Measurements from ENCODE around the gene UBE2L3. TPM values are rescaled to one million over a fixed set of nuclear protein-coding genes. Genes with fewer than 3 reads are reported as not detected.

UBE2L3 gene
- total and polyA plus RNA-seq, 2 of the 8 experiments (the other 6 are each of a cell fraction or from before 2014, with no cell fraction given): 63.5 to 90.0 TPM

DNA sequence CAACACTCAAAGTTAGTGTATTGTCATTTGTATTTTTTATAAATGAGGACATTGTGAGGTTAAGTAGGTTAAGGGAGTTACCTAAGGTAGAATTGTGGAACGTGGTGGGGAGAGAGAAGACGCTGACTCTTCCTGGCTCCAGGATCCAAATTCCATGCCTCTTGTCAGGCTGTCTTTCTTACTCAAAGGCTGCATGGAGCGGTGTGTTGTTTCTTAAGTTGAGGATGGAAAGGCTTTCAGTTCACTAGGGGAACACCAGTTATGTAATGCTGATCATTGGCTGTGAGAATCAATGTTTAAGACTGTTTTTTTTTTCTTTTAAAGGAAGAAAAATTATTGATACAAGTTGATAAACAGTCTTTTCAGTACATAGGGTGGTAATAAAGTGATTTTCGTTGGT, 2.9 kb downstream of the UBE2L3 start:
- WGBS, 2 experiments (ENCODE audit: extremely low coverage in 1 of 2, insufficient coverage in 1 of 2, insufficient read length in 1 of 2, insufficient replicate concordance in 2 of 2, low coverage in 1 of 2, low lambda C conversion rate in 2 of 2, missing lambda C conversion rate in 1 of 2): 76% methylated on average over 4 of the region's 4 CpGs; no CpG with 5 or more reads in 1 of the 2 experiments
- TF ChIP-seq CHD1 (IDR thresholded peaks at IDR 0.05; ENCODE audit: low read depth, low read length) (no peak), TEAD4 (IDR thresholded peaks at IDR 0.05; ENCODE audit: low read depth, low read length) (no peak), NANOG (IDR thresholded peaks at IDR 0.05; ENCODE audit: insufficient read depth, low read depth, low read length, poor library complexity, severe bottlenecking) (no peak), SIRT6 (IDR thresholded peaks at IDR 0.05; ENCODE audit: low read length) (no peak), JUND (IDR thresholded peaks at IDR 0.05; ENCODE audit: low read length) (no peak), TCF12 (IDR thresholded peaks at IDR 0.05; ENCODE audit: low read depth, low read length) (no peak), CEBPB (IDR thresholded peaks at IDR 0.05; ENCODE audit: low read depth, low read length) (no peak), ASH2L (IDR thresholded peaks at IDR 0.05; ENCODE audit: low read length) (no peak), PHF8 (conservative IDR thresholded peaks at IDR 0.05; ENCODE audit: low read depth, low read length) (no peak), CREB1 (IDR thresholded peaks at IDR 0.05) (no peak), POU5F1 (IDR thresholded peaks at IDR 0.05; ENCODE audit: low read depth, low read length) (no peak), SRF (IDR thresholded peaks at IDR 0.05; ENCODE audit: low read depth, low read length) (no peak), RNF2 (IDR thresholded peaks at IDR 0.05; ENCODE audit: borderline replicate concordance, low read depth, low read length, missing control alignments, poor library complexity, severe bottlenecking) (no peak), HDAC2 (IDR thresholded peaks at IDR 0.05; ENCODE audit: borderline replicate concordance in 1 of 2, low read depth in 2 of 2, low read length in 2 of 2) (no peak), FOSL1 (IDR thresholded peaks at IDR 0.05; ENCODE audit: insufficient read depth, low read depth, low read length) (no peak)

More for the DNA sequence above, 2.9 kb downstream of the UBE2L3 start:
- Histone ChIP-seq H3K4ac (replicated peaks; ENCODE audit: insufficient read length, low read depth, low read length) (no peak overlapping the region), H3K4me2 (ENCODE audit: insufficient read depth in 1 of 2, low read depth in 2 of 2, low read length in 2 of 2) (peak overlapping the region; percentile 3 to 77; a peak in 2 of 4 replicates), H2BK12ac (ENCODE audit: low read depth, low read length) (no peak overlapping the region), H3K4me3 (ENCODE audit: extremely low read depth in 1 of 4, insufficient read depth in 2 of 4, low read depth in 3 of 4, low read length in 4 of 4) (peak overlapping the region in 1 of 4 experiments; percentile 77; a peak in 1 of 8 replicates), H3K36me3 (ENCODE audit: control insufficient read depth in 2 of 4, insufficient read depth in 4 of 4, low read length in 3 of 4) (no peaks in the 10 kb centered on the region; a peak in 1 of 8 replicates), H3K23me2 (ENCODE audit: low read depth, low read length) (peaks cover 2% of the 10 kb centered on the region), H3K18ac (ENCODE audit: extremely low read depth, low read length) (no peak overlapping the region), H3K79me2 (ENCODE audit: control insufficient read depth in 1 of 2, insufficient read depth in 2 of 2, low read length in 2 of 2) (peaks cover 63 to 78% of the 10 kb centered on the region in 2 experiments), H2AK5ac (ENCODE audit: low read depth, low read length) (no peak overlapping the region), H2BK120ac (replicated peaks; ENCODE audit: low read depth, low read length) (no peak overlapping the region), H4K8ac (ENCODE audit: extremely low read depth, insufficient read depth, low read length) (no peak overlapping the region), H2AFZ (ENCODE audit: low read length) (no peak overlapping the region), H3K79me1 (ENCODE audit: low read depth, low read length) (peaks cover 20% of the 10 kb centered on the region), H3K27ac (ENCODE audit: low read depth, low read length) (no peak overlapping the region), H2BK5ac (ENCODE audit: low read depth, low read length) (no peak overlapping the region), H3K4me1 (replicated peaks in 1 of 4; ENCODE audit: control insufficient read depth in 3 of 4, insufficient read depth in 4 of 4, low read length in 3 of 4) (peaks cover 0 to 8% (median 6%) of the 10 kb centered on the region in 4 experiments; a peak in 4 of 7 replicates), H3K56ac (replicated peaks; ENCODE audit: insufficient read length, low read depth, low read length) (no peak overlapping the region), H3K27me3 (replicated peaks in 1 of 4; ENCODE audit: control insufficient read depth in 3 of 4, extremely low read depth in 1 of 4, insufficient read depth in 3 of 4, low read length in 3 of 4) (no peaks in the 10 kb centered on the region; a peak in 1 of 7 replicates), H4K20me1 (replicated peaks in 1 of 2; ENCODE audit: control insufficient read depth in 1 of 2, insufficient read depth in 2 of 2, low read length in 2 of 2) (peaks cover 36 to 43% of the 10 kb centered on the region in 2 experiments), H3K9ac (replicated peaks in 1 of 4; ENCODE audit: extremely low read depth in 1 of 4, low read depth in 3 of 4, low read length in 3 of 4) (no peak overlapping the region), H2BK15ac (ENCODE audit: low read length) (no peak overlapping the region), H3K14ac (ENCODE audit: insufficient read length) (no peak overlapping the region), H4K5ac (ENCODE audit: insufficient read length, low read depth, low read length) (no peak overlapping the region), H2BK20ac (ENCODE audit: low read length) (no peak overlapping the region), H3K9me3 (ENCODE audit: insufficient read depth in 2 of 2, low read depth in 1 of 2, low read length in 1 of 2) (no peaks in the 10 kb centered on the region), H4K91ac (replicated peaks; ENCODE audit: insufficient read length, low read length) (no peak overlapping the region), H3K23ac (ENCODE audit: insufficient read length) (no peak overlapping the region)
- FAIRE-seq: no peak
- POLR2A ChIA-PET (ENCODE audit: partially characterized antibody): interaction anchor here (1.8 kb wide), 1 partner anchor 7 kb away, joined by 7 read pairs; no protein-coding TSS in a partner anchor
- no peak for DNase-seq (ENCODE audit: low read depth in 1 of 2, low spot score in 2 of 2)
- CTCF ChIA-PET (ENCODE audit: partially characterized antibody): interaction anchor here (1.2 kb wide), 1 partner anchor 12 kb away, joined by 4 read pairs; no protein-coding TSS in a partner anchor
